Measurements from ENCODE around the gene PPP2R2C. TPM values are rescaled to one million over a fixed set of nuclear protein-coding genes. Genes with fewer than 3 reads are reported as not detected.

The PPP2R2C gene
- total and polyA plus RNA-seq, 2 of the 4 experiments (the other 2 are of a cell fraction) = 0.03 TPM; not detected in 1

DNA sequence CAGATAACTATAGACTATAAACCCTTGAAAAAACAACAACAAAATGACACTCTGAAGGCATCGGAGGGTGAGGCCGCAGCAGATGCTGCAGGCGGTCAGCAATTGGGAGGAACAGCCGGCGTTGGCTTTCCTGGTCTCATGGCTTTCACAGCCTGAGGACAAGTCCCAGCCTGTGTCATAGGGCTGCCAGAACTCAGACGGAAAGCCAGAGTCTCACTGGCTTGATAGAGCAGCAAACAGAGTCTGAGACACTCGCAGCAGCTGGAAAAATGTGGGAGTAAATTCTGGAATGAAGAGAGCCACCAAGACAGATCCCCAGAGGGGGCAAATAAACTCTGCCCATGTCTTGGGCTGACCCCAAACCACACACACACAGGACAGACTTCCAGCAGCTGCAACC is 86.3 kb downstream of the PPP2R2C start:
- DNase-seq = no peak
- Histone ChIP-seq H3K27ac (ENCODE audit: insufficient read depth, low read length) (no peak overlapping the region), H4K5ac (ENCODE audit: low read depth, low read length) (no peak overlapping the region), H3K9me3 (ENCODE audit: control insufficient read depth, insufficient read depth, low read length) (no peaks in the 10 kb centered on the region), H3K36me3 (ENCODE audit: control insufficient read depth, insufficient read depth, low read length) (no peaks in the 10 kb centered on the region), H2AK5ac (ENCODE audit: low read depth, low read length) (no peak overlapping the region), H3K4me1 (ENCODE audit: control insufficient read depth, insufficient read depth, low read length) (no peaks in the 10 kb centered on the region), H3K4me2 (ENCODE audit: low read depth, low read length) (no peak overlapping the region), H4K8ac (ENCODE audit: low read depth in 2 of 2, low read length in 2 of 2) (no peak overlapping the region), H2BK5ac (ENCODE audit: low read depth, low read length, poor library complexity, severe bottlenecking) (no peak overlapping the region), H3K4me3 (ENCODE audit: insufficient read depth, low read depth, low read length) (no peak overlapping the region), H2AK9ac (replicated peaks; ENCODE audit: low read depth, low read length, poor library complexity) (no peak overlapping the region), H3K56ac (ENCODE audit: extremely low read depth, insufficient read depth, low read length) (no peak overlapping the region), H2BK20ac (ENCODE audit: low read depth, low read length) (no peak overlapping the region), H3K27me3 (ENCODE audit: control insufficient read depth, insufficient read depth, low read length) (peaks cover 34% of the 10 kb centered on the region), H3K14ac (replicated peaks; ENCODE audit: low read depth, low read length) (no peak overlapping the region), H3K9me1 (ENCODE audit: insufficient read depth, low read length) (no peaks in the 10 kb centered on the region), H2BK120ac (ENCODE audit: low read depth, low read length) (no peak overlapping the region), H3K4ac (ENCODE audit: low read depth, low read length) (no peak overlapping the region), H2BK15ac (ENCODE audit: low read depth, low read length) (no peak overlapping the region), H3K18ac (ENCODE audit: low read depth, low read length) (no peak overlapping the region), H2AFZ (replicated peaks; ENCODE audit: low read length, poor library complexity) (no peak overlapping the region), H3K9ac (ENCODE audit: low read depth, low read length) (no peak overlapping the region), H4K91ac (ENCODE audit: insufficient read depth, low read depth, low read length) (no peak overlapping the region), H4K20me1 (ENCODE audit: insufficient read depth, low read length) (no peaks in the 10 kb centered on the region), H3K79me1 (ENCODE audit: low read depth in 1 of 2, low read length in 2 of 2) (no peaks in the 10 kb centered on the region), H3K23ac (ENCODE audit: low read depth, low read length) (no peak overlapping the region)
- ChIA-PET POLR2A (ENCODE audit: unreplicated experiment) (no interaction called here), CTCF (interaction anchor here (0.5 kb wide), 1 partner anchor 22 kb away, joined by 3 read pairs; no protein-coding TSS in a partner anchor)
- no TSS peak for BruUV-seq (replicated peaks)
- no CpG with 5 or more reads among the region's 7 CpGs for whole genome bisulfite sequencing, 2 experiments (ENCODE audit: extremely low coverage in 2 of 2, insufficient read length in 1 of 2)
- no peak for ATAC-seq (ENCODE audit: low read depth)
- in situ Hi-C loops (cut with MboI; ENCODE audit: low sequenced_read_pairs) (no loop called here), dilution Hi-C loops (cut with HindIII; ENCODE audit: low sequenced_read_pairs, unreplicated experiment) (no loop called here), intact Hi-C loops (cut with micrococcal nuclease) (no loop called here)
- TF ChIP-seq MAZ (IDR thresholded peaks at IDR 0.05; ENCODE audit: borderline replicate concordance, low read depth, low read length) (no peak), FOS (IDR thresholded peaks at IDR 0.05; ENCODE audit: low read depth, low read length) (no peak), CTCF (conservative IDR thresholded peaks at IDR 0.05; ENCODE audit: low read depth, low read length) (no peak), POLR2A (IDR thresholded peaks at IDR 0.05; ENCODE audit: low read depth, low read length) (no peak), MXI1 (IDR thresholded peaks at IDR 0.05; ENCODE audit: borderline replicate concordance, low read depth, low read length) (no peak), RAD21 (IDR thresholded peaks at IDR 0.05; ENCODE audit: low read length) (no peak), MAFK (IDR thresholded peaks at IDR 0.05; ENCODE audit: low read depth, low read length) (no peak), SMC3 (IDR thresholded peaks at IDR 0.05; ENCODE audit: low read depth, low read length) (no peak), CEBPB (IDR thresholded peaks at IDR 0.05; ENCODE audit: low read depth, low read length) (no peak), NFE2L2 (IDR thresholded peaks at IDR 0.05; ENCODE audit: low read depth, low read length) (no peak), RCOR1 (IDR thresholded peaks at IDR 0.05; ENCODE audit: insufficient replicate concordance, low read length) (no peak), CHD1 (IDR thresholded peaks at IDR 0.05; ENCODE audit: low read depth, low read length) (no peak), ELK1 (IDR thresholded peaks at IDR 0.05; ENCODE audit: borderline replicate concordance, low read depth, low read length) (no peak), BHLHE40 (IDR thresholded peaks at IDR 0.05; ENCODE audit: low read depth, low read length) (no peak), RFX5 (IDR thresholded peaks at IDR 0.05; ENCODE audit: low read depth, low read length) (no peak)
- TF ChIP-seq, protein P1, sequence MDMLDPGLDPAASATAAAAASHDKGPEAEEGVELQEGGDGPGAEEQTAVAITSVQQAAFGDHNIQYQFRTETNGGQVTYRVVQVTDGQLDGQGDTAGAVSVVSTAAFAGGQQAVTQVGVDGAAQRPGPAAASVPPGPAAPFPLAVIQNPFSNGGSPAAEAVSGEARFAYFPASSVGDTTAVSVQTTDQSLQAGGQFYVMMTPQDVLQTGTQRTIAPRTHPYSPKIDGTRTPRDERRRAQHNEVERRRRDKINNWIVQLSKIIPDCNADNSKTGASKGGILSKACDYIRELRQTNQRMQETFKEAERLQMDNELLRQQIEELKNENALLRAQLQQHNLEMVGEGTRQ (IDR thresholded peaks at IDR 0.05; ENCODE audit: low read depth, low read length) = no peak

Measured in IMR-90 (cell line).